GM19023 (cell line): ENCODE measurements around the gene IGFBP2.
A peak's percentile ranks its signal among the peaks of the same experiment; 100 is the strongest.

Source experiments
- ATAC-seq: cut with Tn5 transposase; IDR thresholded peaks from one replicate; pipeline ENCODE4 v1.9.1; 2021; ENCODE audit warnings: mild to moderate bottlenecking, moderate library complexity; ENCODE audit not compliant: unreplicated experiment

IGFBP2 gene

DNA sequence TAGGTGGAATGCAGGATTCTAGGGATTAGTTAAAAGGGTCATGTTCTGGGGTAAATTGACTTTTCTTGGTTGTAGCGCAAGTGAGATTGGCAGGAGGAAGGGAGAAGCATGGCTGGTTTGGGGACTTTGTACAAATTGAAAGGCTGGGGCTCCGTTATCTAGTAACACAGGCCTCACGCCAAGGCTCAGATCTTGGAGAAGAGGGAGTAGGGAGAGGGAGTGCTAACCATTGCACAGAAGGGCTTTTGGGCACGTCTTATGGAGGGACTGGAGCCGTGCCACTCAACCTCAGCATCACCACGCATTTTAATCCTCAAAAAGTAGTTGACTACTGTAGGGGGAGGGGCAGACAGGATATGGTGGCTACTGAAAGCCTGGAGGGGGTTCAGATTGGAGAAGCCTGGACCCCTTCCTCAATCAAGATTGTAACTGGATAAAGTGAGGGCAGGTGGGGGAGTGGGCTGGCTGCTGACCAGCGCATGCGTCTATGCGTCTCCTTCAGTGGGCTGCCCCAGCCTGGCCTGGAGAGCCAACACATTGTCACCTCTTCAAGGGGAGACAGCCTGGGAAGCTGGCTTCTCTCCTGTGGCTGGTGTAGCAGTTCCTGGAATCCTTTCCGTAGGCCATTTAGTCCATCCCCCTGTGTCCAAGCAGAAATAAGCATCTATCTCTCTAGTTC, 47.9 kb downstream of the IGFBP2 start:
- no peak for ATAC-seq

DNA sequence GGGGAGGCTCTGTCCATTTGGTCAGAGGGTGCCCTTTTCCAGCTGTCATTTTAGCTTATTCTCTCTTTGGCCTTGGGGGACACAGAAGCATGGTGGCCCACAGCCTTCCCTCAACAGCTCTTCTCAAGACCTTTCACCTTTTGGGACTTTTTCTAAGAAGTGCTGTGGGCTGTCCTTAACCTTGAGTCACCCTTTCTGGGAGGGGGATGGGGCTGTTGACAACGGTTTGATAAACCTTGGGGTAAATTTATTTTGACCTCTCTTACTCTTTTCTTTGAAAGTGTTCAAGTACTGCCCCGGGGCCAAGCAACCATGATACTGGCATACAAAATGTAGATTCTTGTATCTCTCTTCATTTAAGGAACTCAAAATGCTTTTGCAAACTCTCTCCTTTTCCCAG, 48.5 kb downstream of the IGFBP2 start:
- ATAC-seq = no peak

DNA sequence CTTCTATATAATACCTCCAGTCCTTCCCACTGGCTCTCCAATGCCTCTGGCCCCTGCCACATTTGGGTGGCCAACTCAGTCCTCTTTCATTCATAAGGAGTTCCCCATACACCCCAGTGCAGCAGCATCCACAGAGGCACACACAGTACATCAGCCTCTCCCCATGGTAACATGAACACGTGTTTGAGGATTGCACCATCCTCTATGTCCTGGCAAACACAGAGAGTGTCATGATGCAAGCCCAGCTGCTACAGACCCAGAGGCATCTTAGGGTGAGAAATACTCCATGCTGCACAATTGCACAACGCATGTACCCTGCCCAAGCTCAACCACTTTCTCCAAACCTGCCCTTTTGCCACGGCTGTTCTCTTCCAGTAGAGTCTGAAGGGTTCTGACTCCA, 50.6 kb downstream of the IGFBP2 start:
- no peak for ATAC-seq

DNA sequence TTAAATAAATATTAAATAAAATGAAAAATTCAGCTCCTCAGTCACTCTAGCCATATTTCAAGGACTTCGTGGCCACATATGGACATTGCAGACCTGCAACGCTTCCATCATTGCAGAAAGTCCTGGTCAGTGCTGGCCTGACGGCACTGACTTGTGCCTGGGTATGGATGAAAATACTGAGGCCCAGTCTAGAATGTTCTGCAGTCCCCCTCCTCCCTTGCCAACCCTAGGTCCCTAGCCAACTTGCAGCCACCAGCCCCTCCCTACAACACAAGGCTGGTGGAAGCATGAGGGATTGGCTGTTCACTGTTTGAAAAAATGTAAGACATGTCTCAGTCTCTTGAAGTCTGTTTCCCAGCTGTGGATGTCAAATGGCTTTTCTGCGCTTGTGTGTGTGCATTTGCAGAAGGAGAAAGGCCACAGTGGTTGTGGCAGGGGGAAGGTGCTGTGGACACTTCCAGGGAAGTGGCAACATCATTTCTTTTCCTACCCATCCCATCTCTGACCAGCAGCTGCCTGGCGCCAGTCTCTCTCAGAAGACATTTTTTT, 52.2 kb downstream of the IGFBP2 start:
- no peak for ATAC-seq

DNA sequence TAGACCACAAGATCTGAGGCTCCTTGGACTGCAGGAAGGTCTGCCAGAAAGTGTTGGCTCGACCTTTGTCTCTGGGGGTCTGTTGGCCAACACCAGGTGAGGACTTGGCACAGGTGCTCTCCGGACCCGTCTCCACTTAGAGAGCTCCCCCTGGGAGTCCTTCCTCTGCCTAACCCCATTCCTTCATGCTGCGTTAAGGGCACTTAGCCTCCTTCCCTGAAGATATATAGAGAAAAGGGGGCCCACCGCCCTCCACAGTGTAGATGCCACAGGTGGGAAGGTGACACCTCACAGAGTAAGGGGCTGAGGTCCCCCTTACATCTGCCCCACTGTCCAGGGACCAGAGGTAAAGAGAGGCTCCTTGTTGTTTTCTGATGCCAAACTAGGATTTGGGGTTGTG, 53.9 kb downstream of the IGFBP2 start:
- ATAC-seq = no peak

DNA sequence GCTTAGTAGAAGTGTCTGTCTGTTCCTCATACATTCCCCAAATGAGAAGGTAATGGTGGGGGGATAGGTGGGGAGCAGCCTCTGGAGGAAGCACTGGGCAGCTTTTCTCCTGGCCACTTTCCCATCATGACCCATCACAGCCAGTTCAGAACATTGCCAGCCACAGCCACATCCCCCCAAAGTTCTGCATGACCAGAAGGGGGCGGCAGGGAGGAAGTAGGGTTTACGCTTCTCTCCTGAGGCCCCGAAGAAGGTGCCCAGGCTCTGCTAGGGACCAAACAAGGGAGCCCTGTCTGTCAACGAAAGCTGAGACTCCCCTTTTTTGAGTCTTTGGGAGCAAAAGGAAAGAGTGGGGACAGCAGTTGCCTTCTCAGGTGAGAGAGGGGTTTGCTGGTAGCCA, 54.4 kb downstream of the IGFBP2 start:
- ATAC-seq = no peak

DNA sequence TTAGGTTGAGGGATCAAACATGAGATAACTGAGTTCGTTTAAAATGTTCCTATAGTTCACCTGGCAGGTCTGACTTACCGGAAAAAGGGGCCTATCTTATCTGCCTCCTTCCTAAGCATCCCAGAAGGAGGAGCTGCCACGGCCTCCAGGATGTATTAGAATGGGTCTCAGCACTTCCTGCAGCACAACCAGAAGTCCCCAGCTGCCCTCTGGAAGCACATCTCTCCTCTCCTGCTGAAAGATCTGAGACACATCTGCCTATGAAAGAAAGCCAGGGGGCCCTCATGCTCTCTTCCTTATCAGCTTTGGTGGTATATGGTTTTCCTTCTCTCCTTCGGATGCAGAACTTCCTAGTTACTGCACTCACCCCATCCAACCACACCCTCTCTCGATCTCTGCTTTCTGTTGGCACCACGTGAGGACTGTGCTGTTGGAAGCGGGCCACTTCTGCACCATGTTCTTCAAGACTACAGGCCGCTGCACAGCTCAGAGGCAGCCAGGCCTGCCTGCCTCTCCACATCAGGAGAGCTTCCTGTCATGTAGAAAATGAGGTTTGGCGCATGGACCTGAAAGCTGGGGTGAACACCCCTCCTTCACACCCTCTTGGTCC, 55.6 kb downstream of the IGFBP2 start:
- no peak for ATAC-seq

DNA sequence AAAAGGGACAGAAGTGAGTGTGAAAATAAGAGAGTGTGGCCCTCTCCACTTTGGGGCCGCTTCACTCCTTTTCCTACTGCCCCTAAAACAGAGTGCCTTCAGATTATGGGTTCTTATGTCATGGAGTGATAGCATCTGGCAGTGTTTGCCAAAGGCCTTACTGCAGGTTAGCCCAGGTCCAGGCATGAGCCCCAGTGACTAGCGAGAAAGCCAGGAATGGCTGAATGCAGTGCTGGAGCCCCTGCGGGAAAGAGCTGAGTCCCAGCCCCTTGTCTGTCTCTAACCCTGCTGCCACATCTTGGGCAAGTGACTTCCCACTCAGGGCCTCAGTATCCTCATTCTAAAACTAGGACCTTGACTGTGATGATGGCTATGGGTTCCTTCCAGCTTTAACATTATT, 56.2 kb downstream of the IGFBP2 start:
- no peak for ATAC-seq

DNA sequence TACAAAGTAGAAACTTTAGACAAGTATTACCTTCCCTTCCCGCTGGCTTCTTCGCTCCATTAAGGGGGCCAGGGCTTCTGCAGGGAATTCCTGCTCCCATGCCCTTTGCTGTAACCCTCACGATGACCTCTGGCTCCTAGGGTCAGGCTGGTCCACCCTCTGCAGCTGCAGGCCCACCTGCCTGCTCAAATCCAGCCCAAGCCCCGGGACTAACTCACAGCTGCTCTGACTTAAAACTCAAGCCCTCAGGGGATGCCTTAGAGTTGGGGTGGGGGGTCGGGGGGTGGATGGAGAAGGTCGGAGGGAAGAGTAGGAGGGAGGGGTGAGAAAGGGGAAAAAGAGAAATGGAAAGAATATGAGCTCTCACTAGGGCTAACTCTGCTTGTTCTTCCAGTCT, 57.2 kb downstream of the IGFBP2 start:
- no peak for ATAC-seq

DNA sequence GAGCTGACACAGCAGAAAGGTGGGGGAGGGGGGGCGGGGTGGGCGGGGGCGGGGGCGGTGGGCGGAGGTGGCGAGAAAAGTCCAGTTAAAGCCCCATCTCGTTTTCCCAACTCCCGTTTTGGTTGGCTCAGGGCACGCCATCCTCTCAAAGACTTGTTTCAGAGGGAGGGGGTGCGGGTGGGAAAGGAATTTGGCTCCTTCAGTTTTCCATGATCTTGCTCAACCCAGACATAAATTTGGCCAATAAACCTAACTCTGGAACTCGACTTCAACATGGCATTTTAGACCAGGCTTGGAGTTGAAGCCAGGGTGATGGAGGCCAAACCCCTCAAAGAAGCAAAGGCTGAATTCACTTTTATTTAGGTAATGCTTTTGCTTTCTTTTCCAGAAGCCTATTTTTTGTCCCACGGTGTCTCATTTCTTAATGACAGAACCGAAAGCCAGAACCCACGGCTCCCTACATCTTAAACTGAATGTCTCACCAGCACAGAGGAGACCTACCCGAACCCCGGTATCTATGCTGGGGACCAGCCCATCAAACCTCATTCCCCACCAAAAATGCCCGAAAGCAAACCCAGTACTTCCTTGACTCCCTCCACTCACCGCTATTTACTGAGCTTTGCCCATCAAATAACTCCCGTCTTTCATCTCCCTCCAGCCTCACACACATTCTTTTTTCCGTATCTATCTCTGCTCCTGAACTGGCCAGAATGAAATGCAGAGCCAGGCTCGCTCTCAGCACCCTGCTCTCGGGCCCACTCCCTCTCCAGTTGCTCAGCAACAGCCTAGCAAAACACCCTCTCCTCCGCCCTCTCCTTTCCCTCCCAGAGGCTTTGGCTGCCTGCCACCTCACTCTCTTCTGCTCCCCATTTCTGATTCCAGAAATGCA, 57.9 kb downstream of the IGFBP2 start:
- ATAC-seq = no peak

DNA sequence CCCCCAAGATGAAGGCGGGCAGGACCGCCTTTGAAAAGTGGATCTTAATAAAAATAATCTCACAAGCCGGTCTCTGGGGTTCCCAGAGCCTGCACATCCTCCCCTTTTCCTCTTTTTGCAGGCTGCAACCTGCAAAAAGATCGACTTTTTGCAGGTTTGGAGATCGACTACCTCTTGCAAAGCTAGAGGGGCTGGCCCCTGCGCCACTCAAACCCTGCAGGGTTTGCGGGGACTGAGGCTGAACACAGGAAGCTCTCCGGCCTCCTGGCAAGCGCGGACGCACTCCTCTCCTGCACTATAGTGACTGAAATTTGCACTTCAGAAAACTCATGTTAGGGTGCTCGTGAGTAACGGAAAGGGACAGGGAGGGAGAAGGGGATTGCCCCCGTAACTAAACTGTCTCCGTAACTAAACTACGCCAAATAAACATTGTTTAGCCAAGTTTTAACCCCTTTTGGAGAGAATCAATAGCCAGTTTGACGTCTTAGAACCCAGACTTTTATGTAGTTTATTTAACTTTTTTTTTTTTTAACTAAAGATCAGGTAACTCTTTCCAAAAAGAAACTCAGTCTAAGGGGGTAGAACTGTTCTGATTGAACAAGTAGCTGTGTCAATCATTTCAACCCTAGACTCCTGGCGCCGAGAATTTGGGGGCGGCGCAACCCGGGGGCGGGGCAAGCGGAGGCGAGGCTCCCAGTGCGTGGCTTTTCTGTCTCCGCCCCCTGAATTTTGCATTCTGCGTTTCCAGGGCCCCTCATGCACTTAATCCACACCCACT, 59.6 kb downstream of the IGFBP2 start:
- ATAC-seq = no peak

DNA sequence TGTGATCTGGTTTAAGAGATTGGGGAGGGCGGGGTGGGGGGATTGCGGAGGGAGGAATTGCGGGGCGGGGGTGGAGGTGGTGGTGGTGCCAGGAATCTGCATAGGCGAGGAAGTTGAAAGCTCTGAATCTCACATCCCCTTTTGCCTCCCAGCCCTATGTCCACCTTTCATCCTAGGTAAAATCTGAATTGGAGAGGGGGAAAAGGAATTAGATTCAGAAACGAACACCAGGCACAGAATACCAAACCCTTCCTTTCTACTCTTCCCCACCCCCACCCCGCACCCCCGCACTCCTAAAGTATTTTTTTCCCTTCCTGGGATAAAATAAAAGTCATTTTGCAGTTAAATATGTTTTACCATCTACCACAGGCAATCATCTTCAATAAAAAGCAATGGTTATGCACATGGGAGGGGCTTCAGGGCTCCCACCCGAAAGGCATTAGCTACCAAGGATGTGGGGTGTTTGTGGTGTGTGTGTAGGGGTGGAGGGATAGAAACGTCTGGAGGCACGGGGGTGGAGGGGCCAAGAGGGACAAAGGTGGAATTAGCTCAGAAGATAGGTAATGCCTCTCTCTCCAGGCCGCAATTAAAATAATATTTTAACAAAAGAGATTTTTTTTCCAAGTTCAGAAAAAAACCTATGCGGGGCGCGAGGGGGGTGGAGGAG, 60.3 kb downstream of the IGFBP2 start:
- ATAC-seq = no peak

DNA sequence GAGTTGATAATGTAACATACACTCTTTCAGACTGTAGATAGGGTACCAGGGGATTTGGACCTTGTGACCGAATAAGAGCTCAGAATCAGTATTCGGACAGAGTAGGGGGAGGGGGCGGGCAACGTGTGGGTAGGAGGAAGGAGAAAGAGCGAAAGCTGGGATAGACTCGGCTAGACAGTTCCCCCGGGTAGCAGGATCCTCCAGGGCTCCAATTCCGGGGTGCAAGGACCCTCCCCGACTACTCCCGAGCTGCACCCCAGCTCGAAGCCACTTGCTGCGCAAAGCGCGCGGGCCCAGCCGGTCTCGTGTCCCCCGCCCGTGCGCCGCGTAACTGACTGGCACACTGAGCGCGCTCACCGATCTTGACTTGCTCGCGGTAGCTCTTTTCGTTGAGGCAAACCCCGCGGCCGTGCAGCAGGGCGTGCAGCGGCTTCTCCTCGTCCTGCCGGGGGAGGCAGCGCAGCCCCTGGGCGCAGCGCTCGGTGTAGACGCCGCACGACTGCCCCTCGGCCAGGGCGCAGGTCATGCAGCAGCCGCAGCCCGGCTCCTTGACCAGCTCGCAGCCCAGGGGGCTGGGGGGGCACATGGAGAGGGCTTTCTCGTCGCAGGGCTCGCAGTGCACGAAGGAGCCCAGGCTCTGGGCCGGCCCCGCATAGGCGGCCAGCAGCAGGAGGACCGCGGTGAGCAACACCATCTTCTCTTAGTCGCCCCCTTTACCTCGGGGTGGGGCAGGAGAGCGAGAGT, 61.0 kb downstream of the IGFBP2 start:
- ATAC-seq = no peak

DNA sequence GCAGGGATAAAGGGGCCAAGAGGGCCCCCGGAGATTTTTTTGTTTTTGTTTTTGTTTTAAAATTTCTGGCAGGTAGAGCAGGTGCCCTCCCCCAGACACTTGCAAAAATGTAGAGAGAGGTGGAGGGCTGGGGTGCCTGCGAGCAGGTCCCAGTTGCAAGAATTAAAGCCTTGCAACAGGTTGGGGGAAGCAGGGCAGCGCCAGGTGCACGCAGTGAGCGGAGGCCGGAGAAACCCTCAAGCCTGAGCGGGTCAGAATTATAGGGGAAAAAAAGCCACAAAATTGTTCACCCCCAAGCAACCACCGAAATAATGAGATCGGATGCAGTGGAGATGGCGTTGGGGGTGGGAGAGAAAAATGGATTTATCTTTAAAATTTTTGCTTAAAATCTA, 61.6 kb downstream of the IGFBP2 start:
- ATAC-seq = no peak

DNA sequence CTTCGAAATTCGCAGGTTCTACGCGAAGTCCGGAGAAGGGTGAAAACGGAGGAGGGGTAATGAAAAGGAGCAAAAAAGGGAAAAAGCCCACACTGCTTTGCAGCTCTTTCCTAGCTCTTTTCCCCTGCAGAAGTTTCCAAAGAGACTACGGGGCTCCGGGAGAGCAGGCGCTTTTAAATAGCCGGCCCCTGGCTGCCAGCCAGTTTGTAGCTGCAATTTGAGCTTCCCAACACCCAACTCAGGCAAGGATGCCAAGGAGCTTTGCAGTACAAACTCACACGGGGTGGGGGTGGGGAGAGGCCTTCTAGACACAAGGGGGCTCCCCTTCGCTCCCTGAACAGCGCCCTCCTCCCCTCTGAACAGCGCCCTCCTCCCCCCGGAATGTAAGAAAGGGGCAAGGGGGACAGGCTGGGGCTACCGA, 62.2 kb downstream of the IGFBP2 start, which contains the start of gene IGFBP5:
IGFBP5 (minus strand) TSS at position 149 of the 421 bp plus-strand sequence. CDS start 774 bp downstream, outside the sequence.
- ATAC-seq = no peak

DNA sequence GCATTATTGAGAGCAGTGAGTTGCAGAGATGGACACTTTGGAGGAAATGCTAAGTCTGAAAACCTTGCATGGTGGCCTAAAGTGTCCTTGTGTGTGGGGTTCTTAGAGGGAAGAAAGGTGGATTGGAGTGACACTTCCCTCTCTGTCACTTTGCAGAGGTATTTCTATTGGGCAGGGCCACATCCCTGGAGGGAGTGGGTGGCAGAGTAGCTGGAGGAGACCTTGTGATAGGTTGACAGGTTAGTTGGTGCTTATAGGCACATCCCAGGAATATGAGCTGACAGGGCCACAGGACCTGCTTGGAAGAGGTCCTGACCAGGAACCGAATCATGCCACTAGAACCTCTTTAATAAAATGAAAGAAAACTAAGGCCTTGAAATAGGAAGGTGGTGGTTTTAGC, 63.1 kb downstream of the IGFBP2 start:
- no peak for ATAC-seq

DNA sequence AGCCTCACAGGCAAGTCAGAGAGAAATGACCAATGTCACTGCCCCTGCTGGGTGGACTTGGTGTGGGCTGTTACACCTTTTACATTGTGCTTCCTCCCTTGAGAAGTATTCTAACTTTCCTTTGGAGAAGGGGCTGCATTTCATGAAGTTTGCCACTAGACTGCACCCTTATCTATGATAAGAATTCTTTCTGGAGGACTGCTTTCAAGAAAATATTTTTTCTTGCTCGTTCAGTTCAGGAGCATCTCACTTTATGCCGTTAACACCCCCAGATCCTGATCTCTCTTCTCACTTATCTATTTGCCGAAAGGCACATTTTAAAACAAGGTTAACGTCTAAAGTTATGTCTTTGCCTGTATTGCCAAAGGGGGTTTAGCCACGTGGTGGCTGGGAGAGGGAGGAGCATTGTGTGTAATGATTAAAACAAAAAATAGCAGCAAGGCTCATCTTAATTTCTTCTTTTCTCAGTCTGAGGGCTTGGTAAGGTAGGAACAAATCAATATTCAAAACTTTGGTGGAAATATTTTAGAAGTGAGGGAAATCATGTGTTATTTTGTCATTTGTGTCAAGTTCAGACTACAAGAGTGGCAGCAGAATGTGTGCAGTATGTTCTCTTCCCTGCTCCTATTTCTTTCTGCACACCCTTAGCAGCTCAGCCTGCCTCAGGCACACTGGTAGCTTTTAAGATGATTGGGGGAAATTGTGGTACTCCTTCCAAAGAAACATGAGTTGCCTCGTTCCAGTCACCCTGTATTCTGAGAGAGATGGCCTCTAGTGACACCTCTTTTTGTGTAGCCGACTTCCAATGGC, 63.7 kb downstream of the IGFBP2 start:
- no peak for ATAC-seq

DNA sequence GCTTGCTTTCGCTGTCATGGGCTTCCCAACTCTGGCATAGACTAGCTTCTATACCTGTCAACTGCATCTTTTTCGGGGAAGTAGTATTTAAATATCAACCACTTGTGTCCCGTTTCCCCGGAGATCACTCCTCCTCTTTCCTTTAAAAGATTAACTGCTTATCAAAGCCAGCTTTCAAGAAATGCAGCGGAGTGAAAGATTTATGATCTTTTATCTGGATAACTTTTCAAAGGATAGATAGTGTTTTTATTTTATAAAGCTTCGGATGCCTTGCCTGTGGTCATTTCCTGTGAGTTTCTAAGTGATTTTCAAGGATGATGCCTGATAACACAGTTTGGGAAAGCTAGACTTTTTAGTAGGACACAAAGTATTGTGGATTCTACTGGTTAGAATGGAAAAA, 65.1 kb downstream of the IGFBP2 start:
- no peak for ATAC-seq

DNA sequence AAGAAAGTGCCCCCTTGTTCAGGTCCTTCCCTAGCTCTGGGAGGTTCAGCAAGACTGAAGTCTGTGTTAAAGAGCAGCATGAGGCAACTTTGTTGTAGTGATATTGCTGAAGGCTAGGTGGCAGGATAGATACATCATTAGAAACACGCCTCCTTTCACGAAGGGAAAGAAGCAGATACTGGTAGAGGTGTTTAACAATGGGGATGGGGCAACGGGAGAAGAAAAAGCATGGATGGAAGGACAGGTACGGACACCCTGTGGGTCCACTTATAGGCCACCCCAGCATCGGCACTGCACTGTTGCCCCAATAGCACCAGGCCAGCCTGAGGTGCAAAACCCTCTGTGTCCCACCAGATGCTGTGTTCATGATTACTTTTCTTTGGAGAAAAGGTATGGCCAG, 65.7 kb downstream of the IGFBP2 start:
- peak; percentile 58 for ATAC-seq
